NCI-H2081 (cell line): Measurements from ENCODE around the gene TRPC4AP.

Source experiments
- DNase-seq, 2 experiments: peaks; one replicate each; lab custom pipeline; 2025; lab: John Stamatoyannopoulos, UW

The TRPC4AP gene

DNA sequence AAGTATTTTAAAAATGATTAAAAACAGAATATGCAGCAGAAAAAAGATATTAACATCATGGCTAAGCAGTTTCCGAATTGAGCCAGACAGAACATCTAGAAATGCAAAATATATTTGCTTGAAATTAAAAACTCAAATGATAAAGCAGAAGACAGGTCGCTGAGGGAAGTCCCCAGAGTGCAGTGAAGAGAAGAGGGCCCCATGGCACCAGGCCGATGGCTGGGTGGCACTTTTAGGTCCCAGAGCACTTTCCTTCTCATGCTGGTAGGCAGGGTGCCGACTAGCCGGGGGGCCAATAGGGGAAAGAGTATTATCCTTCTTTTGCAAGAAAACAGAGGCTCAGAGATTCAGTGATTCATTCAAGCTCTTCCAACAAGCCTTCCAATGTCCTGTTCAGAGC, 78.1 kb downstream of the TRPC4AP start:
- DNase-seq = no peak

DNA sequence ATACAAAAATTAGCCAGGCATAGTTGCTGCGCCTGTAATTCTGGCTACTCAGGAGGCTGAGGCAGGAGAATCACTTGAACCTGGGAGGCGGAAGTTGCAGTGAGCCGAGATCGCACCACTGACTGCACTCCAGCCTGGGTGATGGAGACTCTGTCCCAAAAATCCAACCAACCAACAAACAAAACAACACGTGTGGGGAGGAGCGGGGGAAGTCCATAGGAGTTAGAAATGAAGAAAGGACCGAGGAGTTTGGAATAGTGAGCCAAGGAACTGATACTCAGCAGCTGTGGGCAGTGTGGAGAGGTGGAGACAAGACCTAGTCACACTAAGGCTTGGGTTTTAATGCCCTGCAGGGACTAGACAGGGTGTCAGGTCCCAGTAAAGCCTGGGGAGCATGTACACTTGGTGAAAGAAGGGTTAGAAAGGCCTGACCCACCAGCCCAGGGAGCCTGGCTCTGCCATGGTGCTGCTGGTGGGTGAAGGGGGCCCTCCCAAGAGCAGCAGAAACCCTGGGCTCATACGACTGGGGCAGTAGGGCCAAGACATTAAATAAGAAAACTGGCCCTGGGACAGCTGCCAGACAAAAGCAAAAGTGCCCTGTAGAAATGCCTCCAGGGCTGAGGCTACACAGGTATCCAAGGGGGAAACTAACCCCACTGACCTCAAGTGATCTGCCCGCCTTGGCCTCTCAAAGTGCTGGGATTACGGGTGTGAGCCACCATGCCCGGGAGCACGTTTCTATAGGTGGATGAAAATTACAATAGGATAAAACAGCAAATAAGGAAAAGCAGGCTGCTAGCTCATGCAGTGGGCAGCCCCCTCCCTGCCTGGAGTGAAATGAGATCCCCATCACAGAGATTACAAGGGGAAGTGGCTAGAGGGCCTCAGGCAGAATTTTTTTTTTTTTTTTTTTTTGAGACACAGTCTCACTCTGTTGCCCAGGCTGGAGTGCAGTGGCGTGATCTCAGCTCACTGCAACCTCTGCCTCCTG, 78.9 kb downstream of the TRPC4AP start:
- DNase-seq = no peak

DNA sequence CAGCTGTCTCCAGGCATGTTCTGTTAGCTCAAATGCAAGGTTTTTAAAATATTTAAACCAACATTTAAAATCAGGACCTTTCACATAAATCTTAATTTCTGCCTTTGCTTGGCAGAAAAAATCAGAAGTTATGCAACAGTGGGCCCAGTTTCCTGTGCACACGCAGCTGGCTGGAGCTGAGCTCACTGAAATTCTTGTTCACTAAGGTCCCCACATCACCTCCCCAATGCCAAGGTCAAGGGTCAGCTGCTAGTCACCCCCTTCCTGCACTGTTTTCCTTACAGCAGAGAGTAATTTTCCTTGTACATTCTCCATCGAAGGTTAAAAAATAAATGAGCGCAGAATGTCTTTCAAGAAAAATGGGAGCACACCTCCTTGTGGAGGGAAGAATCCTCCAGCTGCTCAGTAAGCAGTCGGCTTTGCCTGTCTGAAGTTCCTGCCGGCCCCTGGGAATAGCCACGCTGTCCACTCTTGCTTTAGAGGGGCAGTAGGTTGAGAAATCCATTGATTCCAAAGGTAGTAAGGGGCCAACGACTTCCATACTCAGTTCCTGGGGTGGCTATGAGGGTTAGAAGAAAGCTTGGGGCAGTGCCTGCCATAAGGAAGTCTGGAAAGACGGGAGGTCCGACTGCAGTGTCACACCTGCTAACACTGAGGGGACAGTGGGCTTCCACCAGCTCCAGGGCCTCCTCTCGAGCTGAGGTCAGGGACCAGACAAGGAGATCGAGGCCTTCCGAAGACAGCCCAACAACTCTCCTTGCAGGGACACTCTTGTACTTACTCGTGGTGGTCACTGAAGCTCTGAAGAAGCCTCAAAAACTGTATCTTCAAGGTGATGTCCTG, 80.2 kb downstream of the TRPC4AP start:
- no peak for DNase-seq

DNA sequence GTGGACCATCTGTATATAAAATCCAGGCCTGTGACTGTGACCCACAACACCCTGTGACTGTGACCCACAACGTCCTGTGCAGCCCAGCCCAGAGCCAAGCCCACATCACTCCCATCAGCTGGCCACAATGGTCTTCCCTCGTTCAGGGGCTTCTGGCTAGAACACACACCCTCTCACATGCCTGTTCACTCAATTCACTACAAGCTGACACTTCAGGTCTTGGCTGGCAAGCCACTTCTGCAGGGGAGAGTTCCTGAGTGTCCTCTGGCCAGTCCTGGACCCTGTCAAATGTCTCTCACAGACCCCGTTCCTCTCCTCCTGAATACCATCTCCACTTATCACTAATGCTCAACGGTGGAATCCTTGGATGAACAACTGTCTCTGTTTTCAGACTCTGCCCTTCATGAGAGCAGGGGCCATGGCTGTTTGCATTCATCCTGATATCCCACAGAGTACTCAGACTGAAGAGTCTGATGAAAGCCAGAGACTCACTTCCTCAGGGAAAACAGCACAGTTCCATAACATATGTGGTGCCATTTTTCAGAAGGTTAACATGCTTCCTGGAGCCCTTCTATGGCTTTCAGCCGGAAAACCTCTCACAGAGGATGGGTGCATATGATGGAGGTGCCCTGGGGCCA, 80.9 kb downstream of the TRPC4AP start:
- DNase-seq = no peak

DNA sequence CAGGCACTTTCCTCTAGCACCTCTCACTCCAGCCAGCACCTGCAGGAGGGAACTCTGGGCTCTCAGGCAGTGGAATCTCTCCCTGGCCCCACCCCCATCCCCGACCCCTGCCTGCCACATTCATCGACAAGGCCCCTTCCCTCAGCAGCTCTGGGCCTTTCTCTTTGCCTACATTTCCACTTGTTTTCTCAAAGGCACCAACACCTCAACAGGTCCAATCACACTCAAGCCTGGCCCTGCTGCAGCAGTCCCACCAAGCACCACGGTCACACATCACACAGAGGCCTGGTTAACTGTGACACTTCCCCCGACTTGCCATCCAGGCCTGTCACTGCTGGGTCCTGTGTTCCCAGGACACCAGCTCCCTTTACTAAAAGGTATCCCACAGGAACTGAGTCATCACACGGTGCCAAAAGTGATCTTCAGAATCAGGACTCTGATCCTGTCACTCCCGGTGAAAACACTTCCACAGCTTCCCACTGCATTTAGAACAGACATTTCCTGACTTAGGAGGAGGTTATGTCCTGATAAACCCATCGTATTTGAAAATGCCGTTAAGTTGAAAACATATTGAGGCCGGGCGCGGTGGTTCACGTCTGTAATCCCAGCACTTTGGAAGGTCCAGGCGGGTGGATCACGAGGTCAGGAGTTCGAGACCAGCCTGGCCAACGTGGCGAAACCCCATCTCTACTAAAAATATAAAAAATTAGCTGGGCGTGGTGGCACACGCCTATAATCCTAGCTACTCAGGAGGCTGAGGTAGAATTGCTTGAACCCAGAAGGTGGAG, 82.0 kb downstream of the TRPC4AP start:
- no peak for DNase-seq

DNA sequence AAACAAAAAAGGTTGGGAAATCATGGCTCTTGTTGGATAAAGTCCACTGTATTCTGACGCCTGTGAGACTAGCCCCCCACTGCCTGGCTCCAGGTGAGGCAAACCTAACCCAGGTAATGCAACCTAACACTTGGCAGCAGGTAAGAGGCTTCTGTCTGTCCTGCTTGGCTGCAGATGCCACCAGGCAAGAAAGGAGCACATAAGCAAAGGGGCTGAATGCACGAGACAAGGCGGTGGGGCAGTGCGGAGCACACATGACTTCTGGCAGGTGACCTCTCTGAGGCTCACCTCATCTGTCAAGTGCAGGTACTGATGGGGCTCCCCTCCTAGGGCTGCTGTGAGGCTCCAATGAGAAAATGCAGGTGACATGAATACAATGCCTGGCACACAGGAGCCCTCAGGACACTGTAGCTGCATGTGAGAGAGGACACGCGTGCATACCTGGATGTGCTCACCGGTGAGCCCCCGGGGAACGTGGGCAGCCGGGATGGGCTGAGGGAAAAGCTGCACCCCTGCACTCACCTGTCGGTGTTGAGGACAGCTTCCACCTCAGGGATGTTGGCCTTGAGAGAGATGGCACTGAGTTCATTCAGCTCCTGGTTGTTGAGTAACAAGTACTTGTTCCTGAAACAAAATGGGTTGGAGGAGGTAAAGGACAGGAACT, 82.8 kb downstream of the TRPC4AP start:
- no peak for DNase-seq

DNA sequence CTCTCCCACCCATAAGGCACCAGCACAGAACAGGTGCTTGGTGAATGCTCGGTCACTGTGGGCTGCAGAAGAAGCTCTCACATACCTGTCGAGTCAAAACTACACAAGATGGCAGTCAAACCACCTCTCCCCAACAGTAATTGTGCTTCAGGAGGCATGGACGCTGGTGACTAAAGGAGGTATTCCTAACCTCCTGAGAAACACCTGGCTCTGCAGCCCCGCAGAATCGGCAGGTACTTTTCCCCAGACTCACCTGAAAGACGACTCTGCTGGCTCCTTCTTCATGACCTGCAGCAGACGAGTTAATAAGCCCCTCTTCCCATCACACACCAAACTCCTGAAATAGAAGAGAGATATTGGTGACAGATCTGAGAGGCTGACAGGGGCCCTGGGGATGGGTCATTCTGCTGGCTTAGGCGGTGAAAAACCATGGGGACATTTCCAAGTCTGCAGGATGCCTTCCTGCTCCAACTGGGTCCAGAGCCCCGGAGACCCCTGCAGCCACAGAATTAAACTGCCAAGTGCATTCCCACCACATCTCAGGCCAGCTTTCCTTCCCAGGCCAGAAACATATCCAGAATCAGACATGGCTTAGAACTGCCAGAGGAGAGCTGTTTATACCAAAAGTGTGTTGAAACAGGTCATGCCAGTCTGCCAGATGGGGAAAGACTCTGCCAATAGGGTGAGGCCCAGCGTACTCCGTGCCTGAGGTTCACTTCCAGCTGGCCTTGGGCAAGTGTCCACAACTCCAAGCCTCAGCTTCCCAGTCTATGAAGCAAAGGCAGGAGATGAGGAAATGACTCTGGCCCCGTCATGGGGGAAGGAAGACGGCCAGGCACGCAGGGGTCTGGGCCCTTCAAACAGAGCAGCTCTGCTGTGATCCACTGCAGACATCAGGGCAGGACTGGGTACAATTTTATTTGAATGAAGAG, 83.9 kb downstream of the TRPC4AP start:
- no peak for DNase-seq

DNA sequence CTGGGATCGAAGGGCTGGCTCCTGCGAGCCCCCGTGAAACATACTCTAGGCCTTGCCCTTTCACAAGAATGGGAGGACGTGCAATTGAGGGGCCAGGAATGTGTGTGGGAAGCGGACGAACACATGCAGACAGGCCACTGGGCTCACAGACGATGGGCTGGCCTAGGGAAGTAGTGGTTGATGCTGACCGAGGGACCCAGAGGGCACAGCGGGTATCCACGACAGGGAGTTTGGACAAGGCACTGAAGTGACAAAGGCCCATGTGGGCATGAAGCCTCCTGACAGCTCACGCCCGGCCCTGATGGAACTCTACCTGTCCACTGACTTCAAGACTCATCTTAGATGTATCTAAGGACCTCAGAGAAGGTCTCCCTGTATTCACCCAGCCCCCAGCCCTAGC, 84.7 kb downstream of the TRPC4AP start:
- DNase-seq = no peak

DNA sequence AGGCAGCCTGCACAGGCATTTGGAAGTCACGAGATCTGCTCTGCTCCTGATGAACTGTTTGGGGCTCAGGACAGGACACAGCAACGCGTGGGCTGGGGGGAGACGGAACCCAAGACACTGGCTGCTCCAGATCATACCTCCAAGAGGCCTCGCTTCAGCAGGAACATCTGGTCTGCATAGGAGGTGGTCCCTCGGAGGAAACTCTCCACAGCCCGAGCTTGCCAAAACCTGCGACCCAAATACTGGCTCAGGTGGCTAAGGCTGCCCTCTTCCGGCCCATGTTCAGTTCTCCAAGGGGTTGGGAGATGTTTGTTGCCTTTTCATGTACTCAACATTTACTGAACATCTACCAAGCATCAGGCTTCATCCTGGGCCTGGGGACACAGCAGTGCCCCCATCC, 85.2 kb downstream of the TRPC4AP start:
- DNase-seq = no peak

DNA sequence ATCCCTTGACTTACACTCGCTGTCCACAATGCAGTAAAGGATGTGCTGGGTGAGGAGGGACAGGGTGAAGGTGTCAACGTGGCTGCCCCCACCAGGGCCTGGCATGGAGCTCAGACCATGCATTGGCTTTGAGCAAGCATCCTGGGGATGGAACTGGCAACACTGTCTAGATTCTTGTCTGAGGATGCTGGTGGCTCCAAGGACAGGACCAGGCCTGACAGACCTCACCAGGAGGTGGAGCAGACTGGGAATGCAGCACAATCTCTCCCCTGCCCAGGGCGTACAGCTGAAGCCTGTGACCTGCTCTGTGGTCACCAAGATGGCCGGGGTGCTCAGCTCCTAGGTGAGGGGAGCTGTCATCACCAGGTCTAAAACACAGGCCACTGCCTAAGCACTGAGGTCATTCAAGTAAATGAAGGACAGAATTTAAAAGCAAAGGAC, 86.1 kb downstream of the TRPC4AP start:
- DNase-seq = no peak

DNA sequence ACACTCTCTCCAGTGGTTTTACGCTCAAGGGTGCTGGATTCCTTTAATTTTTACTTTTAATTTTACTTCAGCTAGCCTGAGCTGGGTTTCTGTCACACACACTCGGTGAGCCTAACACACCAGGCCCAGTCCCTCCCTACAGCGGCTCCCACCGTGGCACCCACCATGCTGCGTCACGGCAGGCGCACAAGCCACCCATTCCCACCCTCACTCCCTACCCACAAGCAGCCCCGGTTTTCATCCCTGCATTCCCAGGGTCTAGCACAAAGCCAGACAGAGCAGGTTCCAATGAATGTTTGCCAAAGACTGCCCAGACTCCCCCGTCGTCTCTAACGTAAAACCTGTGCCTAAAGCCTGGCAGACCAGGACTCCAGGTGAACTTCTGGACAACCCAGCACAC, 86.6 kb downstream of the TRPC4AP start:
- no peak for DNase-seq

DNA sequence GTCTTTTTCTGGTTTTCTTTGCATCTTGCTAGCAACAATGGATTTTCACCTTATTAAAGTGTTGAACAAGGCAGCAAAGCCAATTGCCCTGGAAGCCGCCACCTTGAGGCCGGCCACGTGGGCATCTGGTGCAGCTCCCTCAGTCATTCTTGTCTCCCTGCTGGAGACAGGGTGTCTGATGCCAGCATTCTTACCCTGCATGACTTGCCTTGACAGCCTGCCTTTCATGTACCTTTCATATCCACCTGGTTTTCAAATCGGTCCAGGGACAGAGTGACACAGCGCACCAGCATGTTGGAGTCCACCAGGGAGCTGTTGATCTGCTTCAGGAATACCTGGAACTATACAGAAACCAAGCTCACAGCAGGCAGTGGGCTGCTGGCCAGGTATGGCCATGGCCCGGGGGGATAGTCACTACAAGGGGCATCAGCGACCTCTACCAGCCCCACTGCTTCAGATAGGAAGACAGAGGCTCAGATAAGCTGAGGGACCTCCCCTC, 87.1 kb downstream of the TRPC4AP start:
- no peak for DNase-seq

DNA sequence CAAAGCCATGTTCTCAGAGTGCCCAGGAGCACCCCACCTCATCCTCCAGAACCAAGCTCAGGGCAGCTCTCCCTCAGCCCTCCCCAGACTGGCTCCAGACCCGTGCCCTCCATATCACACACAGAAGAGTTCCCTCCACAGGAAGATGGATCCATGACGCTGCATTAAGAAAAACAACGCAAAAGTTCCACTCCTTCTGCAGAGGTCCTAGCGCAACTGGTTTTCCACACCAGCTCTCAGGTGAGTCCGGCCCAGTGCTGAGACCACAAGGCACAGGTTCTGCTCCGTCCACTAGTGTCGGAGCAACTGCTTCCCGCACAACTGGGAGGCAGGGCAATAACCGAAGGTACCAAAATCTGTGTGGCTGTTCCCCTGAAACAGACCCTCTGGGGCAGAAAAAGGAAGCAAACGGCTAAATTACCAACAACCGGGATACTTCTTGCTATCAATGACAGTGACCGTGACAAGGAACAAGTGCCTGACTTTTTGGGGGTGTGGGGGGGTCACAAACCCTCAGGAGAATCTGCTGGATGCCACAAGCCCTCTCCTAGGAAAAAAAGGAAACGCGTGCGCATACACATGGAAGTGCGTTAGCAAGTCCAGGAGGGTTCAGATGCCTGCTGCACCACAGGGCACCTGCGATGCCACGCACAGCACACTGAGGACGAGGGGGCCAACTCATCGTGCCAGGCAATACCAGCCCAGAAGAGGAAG, 87.7 kb downstream of the TRPC4AP start:
- no peak for DNase-seq

DNA sequence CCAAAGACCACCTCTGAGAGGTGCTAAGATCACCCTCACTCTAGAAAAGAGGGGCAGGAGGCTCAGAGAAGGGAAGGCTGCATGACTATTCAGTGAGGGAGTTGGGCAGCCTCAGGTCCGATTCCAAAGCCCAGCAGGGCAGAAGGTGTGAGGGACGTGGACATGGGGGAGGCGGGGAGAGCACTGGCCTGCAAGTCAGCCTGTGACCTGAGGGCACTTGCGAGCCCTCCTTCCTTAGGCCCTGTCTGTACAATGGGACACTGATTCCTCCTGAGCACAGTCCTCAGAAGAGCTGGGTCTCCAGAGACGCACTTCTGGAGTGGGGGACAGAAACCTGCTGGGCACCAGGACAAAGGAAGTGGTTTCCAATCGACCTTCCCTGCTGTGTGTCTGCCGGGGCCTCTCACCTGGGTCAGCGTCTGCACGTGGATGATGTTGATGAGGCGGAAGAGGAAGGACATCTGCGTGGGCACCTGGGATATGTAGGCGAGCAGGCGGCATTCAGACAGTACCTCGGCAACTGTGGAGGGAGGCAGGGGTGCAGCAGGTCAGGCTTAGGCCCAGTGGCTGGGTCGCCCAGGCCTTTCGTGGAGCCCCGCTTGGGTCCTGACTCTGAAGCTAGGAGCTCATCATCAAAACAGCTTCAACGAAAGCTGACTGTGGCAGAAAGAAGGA, 88.4 kb downstream of the TRPC4AP start:
- DNase-seq = no peak

DNA sequence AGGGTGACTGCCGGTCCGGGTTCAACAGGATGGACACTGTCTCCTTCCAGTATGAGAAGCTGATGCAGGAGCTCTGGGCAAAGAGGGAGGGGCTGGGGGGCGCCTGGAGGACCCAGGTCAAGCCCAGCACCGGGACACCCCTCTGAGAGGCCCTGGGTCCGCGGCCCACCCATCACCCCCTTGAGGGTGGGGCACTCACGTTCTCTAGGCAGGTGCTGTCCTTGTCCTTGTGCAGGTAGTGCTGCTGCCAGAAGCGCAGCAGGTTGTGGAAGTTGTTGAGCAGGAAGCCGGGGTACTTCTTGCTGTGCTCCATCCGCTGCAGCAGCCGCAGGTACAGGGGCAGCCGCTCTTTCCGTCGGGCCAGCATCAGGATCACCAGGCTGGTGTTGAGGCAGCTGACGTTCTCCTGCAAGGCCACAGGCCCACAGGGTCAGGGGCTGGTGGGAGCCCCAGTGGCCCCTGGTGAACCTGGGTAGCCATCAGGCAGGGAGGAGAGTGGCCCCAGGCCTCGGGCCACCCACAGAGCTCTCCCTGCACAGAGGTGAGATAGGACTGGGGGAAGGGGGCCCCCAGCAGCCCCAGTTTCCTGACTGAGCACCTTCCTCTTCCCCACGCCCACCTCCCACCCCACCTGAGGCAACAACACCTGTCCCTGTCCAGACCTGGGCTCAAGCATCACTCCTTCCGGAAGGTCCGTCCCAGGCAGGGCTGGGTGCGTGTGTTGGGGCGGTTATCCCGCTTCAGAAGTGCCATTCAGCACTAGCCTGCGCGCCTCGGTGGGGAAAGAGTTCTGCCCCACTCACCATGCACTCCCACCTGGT, 89.2 kb downstream of the TRPC4AP start:
- DNase-seq = no peak

DNA sequence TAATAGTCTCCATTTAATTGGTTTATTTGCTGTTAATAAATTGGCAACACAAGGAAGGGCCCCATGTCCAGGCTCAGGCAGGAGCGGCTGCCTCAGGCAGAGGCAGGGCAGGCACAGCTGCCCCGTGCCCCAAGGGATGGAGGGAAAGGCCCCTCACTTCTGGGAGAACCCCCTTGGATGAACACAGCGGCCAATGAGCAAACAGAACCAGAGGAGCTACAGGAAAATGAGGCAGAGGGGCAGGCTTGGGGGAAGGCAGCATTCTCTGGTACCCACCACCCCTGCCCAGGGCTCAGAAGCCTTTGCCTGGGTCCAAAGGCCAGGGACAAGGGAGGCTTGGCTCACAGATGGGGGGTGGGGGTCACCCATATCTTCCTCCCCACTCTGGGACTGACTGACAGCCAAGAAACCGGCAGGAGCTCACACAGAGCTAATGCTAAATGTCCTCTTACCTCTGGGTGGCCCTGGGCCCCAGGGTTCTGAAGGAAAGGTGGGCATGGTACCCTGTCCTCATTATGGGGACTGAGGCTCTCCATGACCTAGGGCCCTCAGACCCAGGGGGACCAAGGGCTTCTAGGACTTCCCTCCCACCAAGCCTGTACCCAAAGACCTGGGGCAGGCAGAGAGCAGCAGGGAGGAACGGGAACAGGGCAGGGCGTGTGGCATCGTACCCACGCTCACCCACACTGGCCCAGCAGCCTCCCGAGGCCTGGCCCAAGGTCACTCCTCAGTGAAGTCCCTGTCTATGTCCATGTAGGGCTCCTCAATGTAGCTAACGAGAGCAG, 90.0 kb downstream of the TRPC4AP start:
- no peak for DNase-seq
